ENCODE data around the gene SH3BP2. TPM values are rescaled to one million over a fixed set of nuclear protein-coding genes. Genes with fewer than 3 reads are reported as not detected.

SH3BP2 gene
- polyA plus RNA-seq, 1 of the 3 experiments (the other 2 are of a cell fraction) = 25.2 TPM

- POLR2A ChIA-PET = no interaction called here
- Histone ChIP-seq H3K9me2 (no peaks in the 10 kb centered on the region), H2AFZ (ENCODE audit: low read depth) (no peak overlapping the region), H3K4me3 (ENCODE audit: low read depth in 2 of 2, low read length in 1 of 2) (no peak overlapping the region), H4K20me1 (ENCODE audit: insufficient read depth) (no peaks in the 10 kb centered on the region), H3K36me3 (replicated peaks in 1 of 2; ENCODE audit: control insufficient read depth in 1 of 2, insufficient read depth in 2 of 2, low read length in 1 of 2) (no peaks in the 10 kb centered on the region), H3K27ac (ENCODE audit: low read depth in 2 of 2, low read length in 1 of 2) (peak overlapping the region in 1 of 2 experiments; percentile 76; a peak in 2 of 4 replicates), H3K9me3 (no peaks in the 10 kb centered on the region), H3K27me3 (ENCODE audit: insufficient read depth) (no peaks in the 10 kb centered on the region), H3K4me1 (ENCODE audit: control insufficient read depth in 1 of 2, insufficient read depth in 2 of 2, low read depth in 1 of 2, low read length in 1 of 2) (peaks cover 0 to 22% of the 10 kb centered on the region in 2 experiments; a peak in 1 of 4 replicates), H3K4me2 (no peak overlapping the region), H3K9ac (no peak overlapping the region), H3F3A (replicated peaks; ENCODE audit: insufficient read depth) (no peaks in the 10 kb centered on the region), H3K79me2 (ENCODE audit: insufficient read depth) (no peaks in the 10 kb centered on the region)
- CTCF ChIA-PET = interaction anchor here (1.2 kb wide), 1 partner anchor 8 kb away, joined by 3 read pairs; no protein-coding TSS in a partner anchor
- TF ChIP-seq RAD21 (IDR thresholded peaks at IDR 0.05; ENCODE audit: low read length) = no peak
- no peak for TF ChIP-seq POLR2AphosphoS5 (IDR thresholded peaks at IDR 0.05; ENCODE audit: low read depth, low read length)
- DNase-seq = peak; percentile 33
- 83% methylated on average over 10 of the region's 18 CpGs for WGBS (ENCODE audit: low lambda C conversion rate)
Measured at GRCh38 chr4:2787230-2788100, 5.4 kb upstream of the SH3BP2 start.

- ChIA-PET POLR2A (no interaction called here), CTCF (interaction anchor here (1.2 kb wide), 1 partner anchor 9 kb away, joined by 3 read pairs; no protein-coding TSS in a partner anchor)
- TF ChIP-seq TEAD4 (IDR thresholded peaks at IDR 0.05; ENCODE audit: borderline replicate concordance, insufficient read depth) (no peak), SIN3A (IDR thresholded peaks at IDR 0.05; ENCODE audit: borderline replicate concordance, low read depth, low read length) (no peak), TCF12 (IDR thresholded peaks at IDR 0.05) (no peak), RCOR1 (IDR thresholded peaks at IDR 0.05; ENCODE audit: low read length) (no peak), USF2 (IDR thresholded peaks at IDR 0.05; ENCODE audit: borderline replicate concordance, low read depth, low read length) (no peak), JUND (IDR thresholded peaks at IDR 0.05) (no peak), FOXM1 (IDR thresholded peaks at IDR 0.05; ENCODE audit: low read depth) (no peak), TAF1 (IDR thresholded peaks at IDR 0.05; ENCODE audit: borderline replicate concordance, low read depth, low read length) (no peak), CTCF (IDR thresholded peaks at IDR 0.05) (no peak), POLR2AphosphoS5 (IDR thresholded peaks at IDR 0.05; ENCODE audit: low read depth, low read length) (no peak), FOSL2 (IDR thresholded peaks at IDR 0.05; ENCODE audit: borderline replicate concordance, low read depth) (no peak), ELF1 (IDR thresholded peaks at IDR 0.05) (no peak)
Measured at GRCh38 chr4:2788101-2788500, 4.8 kb upstream of the SH3BP2 start.

More at GRCh38 chr4:2788101-2788500, 4.8 kb upstream of the SH3BP2 start:
- Histone ChIP-seq H3K4me2 (no peak overlapping the region), H3F3A (replicated peaks; ENCODE audit: insufficient read depth) (no peaks in the 10 kb centered on the region), H3K9ac (no peak overlapping the region), H3K27ac (ENCODE audit: low read depth in 2 of 2, low read length in 1 of 2) (peak overlapping the region in 1 of 2 experiments; percentile 76; a peak in 2 of 4 replicates), H3K9me3 (no peaks in the 10 kb centered on the region), H3K4me3 (ENCODE audit: low read depth in 2 of 2, low read length in 1 of 2) (no peak overlapping the region), H3K36me3 (replicated peaks in 1 of 2; ENCODE audit: control insufficient read depth in 1 of 2, insufficient read depth in 2 of 2, low read length in 1 of 2) (no peaks in the 10 kb centered on the region), H2AFZ (ENCODE audit: low read depth) (no peak overlapping the region), H3K9me2 (no peaks in the 10 kb centered on the region), H3K27me3 (ENCODE audit: insufficient read depth) (no peaks in the 10 kb centered on the region), H3K4me1 (ENCODE audit: control insufficient read depth in 1 of 2, insufficient read depth in 2 of 2, low read depth in 1 of 2, low read length in 1 of 2) (peaks cover 0 to 24% of the 10 kb centered on the region in 2 experiments; a peak in 1 of 4 replicates), H3K79me2 (ENCODE audit: insufficient read depth) (no peaks in the 10 kb centered on the region), H4K20me1 (ENCODE audit: insufficient read depth) (no peaks in the 10 kb centered on the region)
- WGBS (ENCODE audit: low lambda C conversion rate) = 77% methylated on average over 5 of the region's 7 CpGs
- DNase-seq = no peak

All from SK-N-SH (cell line).